ENCODE measurements around the gene ABCA2. TPM values are rescaled to one million over a fixed set of nuclear protein-coding genes. Genes with fewer than 3 reads are reported as not detected.

The ABCA2 gene, protein sequence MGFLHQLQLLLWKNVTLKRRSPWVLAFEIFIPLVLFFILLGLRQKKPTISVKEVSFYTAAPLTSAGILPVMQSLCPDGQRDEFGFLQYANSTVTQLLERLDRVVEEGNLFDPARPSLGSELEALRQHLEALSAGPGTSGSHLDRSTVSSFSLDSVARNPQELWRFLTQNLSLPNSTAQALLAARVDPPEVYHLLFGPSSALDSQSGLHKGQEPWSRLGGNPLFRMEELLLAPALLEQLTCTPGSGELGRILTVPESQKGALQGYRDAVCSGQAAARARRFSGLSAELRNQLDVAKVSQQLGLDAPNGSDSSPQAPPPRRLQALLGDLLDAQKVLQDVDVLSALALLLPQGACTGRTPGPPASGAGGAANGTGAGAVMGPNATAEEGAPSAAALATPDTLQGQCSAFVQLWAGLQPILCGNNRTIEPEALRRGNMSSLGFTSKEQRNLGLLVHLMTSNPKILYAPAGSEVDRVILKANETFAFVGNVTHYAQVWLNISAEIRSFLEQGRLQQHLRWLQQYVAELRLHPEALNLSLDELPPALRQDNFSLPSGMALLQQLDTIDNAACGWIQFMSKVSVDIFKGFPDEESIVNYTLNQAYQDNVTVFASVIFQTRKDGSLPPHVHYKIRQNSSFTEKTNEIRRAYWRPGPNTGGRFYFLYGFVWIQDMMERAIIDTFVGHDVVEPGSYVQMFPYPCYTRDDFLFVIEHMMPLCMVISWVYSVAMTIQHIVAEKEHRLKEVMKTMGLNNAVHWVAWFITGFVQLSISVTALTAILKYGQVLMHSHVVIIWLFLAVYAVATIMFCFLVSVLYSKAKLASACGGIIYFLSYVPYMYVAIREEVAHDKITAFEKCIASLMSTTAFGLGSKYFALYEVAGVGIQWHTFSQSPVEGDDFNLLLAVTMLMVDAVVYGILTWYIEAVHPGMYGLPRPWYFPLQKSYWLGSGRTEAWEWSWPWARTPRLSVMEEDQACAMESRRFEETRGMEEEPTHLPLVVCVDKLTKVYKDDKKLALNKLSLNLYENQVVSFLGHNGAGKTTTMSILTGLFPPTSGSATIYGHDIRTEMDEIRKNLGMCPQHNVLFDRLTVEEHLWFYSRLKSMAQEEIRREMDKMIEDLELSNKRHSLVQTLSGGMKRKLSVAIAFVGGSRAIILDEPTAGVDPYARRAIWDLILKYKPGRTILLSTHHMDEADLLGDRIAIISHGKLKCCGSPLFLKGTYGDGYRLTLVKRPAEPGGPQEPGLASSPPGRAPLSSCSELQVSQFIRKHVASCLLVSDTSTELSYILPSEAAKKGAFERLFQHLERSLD (N-terminal part only)
- 10 to 100 TPM; 28.7 to 29.6 TPM for total RNA-seq

DNA sequence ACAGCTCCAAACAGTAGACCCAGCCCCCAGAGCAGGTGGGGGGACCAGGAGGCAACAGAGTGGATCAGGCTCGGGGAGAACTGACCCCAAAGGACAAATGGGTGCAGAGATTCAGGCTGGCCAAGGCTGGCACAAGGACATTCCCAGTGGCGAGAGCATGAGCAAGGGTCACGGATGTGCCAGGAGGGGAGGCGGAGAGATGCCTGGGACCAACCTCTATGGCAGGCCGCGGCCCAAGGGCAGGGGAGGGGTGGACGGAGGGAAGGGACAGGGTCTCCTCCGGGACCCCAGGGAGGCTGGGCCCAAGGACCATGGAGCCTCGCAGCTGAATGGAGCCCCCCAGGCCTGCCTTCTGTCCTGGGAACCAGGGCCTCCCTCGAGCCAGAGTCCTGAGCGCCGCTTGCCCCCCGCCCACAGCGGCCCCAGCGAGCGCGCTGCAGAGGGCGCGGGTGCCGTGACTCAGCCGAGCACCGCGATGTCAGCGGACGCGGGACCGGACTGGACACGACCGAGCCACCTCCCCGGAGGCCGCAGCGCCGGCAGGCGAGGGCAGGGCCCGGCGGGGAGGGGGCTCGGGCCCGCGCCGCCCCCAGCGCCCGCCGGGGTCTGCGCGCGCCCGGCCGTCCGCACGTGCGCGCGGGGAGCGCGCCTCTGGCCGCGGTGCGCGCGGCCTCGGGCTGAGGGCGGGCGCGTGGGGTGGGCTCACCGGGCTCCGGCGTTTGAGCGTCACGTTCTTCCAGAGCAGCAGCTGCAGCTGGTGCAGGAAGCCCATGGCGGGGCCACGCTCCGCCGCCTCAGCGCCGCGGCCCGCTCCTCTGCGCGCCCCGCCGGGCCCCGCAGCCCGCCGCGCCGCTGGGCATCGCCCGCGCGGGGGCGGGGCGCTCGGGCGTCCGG lies at the start of gene ABCA2:
ABCA2 (minus strand) TSS at position 869 of the 894 bp plus-strand sequence; CDS start at position 772, 97 bp downstream.
- ATAC-seq (peak; percentile 8), DNase-seq (peak in 2 of 4 donors; percentile 39 to 47)
- Histone ChIP-seq H3K4me1 (peaks cover 41% of the 10 kb centered on the region), H3K36me3 (replicated peaks in 1 of 2; ENCODE audit: insufficient read depth in 1 of 2, low read depth in 2 of 2) (no peaks in the 10 kb centered on the region), H3K27me3 (no peaks in the 10 kb centered on the region), H3K9me3 (no peaks in the 10 kb centered on the region), H3K4me3 (peak within 1 kb of the TSS; percentile 51 to 62), H3K27ac (peak within 1 kb of the TSS; percentile 39 to 70 (median 55))
- intact Hi-C loops (cut with DNase I): no loop called here
- TF ChIP-seq, protein P1, sequence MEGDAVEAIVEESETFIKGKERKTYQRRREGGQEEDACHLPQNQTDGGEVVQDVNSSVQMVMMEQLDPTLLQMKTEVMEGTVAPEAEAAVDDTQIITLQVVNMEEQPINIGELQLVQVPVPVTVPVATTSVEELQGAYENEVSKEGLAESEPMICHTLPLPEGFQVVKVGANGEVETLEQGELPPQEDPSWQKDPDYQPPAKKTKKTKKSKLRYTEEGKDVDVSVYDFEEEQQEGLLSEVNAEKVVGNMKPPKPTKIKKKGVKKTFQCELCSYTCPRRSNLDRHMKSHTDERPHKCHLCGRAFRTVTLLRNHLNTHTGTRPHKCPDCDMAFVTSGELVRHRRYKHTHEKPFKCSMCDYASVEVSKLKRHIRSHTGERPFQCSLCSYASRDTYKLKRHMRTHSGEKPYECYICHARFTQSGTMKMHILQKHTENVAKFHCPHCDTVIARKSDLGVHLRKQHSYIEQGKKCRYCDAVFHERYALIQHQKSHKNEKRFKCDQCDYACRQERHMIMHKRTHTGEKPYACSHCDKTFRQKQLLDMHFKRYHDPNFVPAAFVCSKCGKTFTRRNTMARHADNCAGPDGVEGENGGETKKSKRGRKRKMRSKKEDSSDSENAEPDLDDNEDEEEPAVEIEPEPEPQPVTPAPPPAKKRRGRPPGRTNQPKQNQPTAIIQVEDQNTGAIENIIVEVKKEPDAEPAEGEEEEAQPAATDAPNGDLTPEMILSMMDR (IDR thresholded peaks at IDR 0.05): no peak
- no peak for TF ChIP-seq POLR2A (IDR thresholded peaks at IDR 0.05)
- 4 to 21% methylated on average over 4 to 69 of the region's 95 CpGs for WGBS, 2 donors

DNA sequence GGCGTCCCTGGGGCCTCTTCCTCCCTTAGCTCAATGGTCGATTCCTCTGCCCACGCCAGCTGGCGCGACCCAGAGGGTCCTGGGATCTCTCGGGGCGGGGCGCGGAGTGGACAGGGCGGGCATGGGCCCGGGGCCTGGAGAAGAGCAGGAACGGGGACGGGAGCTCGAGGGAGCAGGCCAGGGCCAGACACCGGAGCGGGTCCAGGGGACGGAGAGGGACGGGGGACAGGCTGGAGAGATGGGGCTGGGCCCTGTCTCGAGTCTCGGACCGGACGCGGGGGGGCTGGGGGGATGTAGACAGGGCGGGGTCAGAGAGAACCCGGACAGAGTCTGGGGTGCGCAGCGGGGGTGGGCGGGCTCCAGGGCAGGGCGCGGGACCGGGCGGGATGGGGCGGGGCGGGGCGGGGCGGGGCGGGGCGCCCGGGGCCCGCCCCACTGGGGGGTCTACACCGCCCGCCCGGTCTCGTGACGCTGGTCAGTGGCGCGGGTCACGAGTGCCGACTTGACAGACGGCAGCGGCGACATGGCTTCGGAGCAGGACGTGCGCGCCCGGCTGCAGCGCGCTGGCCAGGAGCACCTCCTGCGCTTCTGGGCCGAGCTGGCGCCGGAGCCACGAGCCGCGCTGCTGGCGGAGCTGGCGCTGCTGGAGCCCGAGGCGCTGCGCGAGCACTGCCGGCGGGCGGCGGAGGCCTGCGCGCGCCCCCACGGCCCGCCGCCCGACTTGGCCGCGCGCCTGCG lies 49.1 kb upstream of the ABCA2 start, which contains the start of gene UAP1L1:
UAP1L1 (plus strand) TSS at position 508 of the 738 bp plus-strand sequence; CDS start at position 524, 16 bp downstream.
- intact Hi-C loops (cut with DNase I): no loop called here
- DNase-seq (peak; percentile 52 to 85 (median 76)), ATAC-seq (peak; percentile 68)
- WGBS, 2 donors: 4% methylated on average over 27 of the region's 87 CpGs; no CpG with 5 or more reads in 1 of the 2 donors
- Histone ChIP-seq H3K27ac (peak within 1 kb of the TSS in 2 of 4 donors; percentile 38 to 62), H3K4me3 (peak within 1 kb of the TSS; percentile 54 to 70), H3K27me3 (no peaks in the 10 kb centered on the region), H3K9me3 (no peaks in the 10 kb centered on the region), H3K36me3 (replicated peaks in 1 of 2; ENCODE audit: insufficient read depth in 1 of 2, low read depth in 2 of 2) (no peaks in the 10 kb centered on the region), H3K4me1 (peaks cover 21% of the 10 kb centered on the region)
- TF ChIP-seq, protein P1 (IDR thresholded peaks at IDR 0.05): no peak
- no peak for TF ChIP-seq POLR2A (IDR thresholded peaks at IDR 0.05)

DNA sequence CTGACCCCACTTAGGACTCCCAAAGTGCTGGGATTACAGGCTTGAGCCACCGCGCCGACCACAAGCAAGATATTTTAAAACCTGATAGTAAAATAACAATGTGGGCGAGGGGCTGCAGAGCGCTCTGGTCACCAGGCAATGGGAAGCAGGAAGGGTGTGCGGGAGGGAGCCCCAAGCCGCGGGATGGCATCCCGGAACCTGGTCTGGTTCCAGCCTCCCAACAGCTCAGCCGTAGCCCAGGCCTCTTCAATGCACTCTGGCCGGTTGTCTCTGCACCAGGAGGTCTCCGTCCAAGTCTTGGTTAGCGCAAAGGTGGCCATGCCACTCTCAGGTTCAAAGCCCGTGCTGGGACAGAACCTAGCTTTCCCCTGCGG lies 48.6 kb upstream of the ABCA2 start:
- Histone ChIP-seq H3K4me1 (peaks cover 22% of the 10 kb centered on the region), H3K4me3 (no peak overlapping the region), H3K27me3 (no peaks in the 10 kb centered on the region), H3K27ac (peak overlapping the region in 2 of 4 donors; percentile 38 to 62), H3K9me3 (no peaks in the 10 kb centered on the region), H3K36me3 (replicated peaks in 1 of 2; ENCODE audit: insufficient read depth in 1 of 2, low read depth in 2 of 2) (no peaks in the 10 kb centered on the region)
- DNase-seq: no peak
- ATAC-seq: no peak
- intact Hi-C loops (cut with DNase I): no loop called here
- 62 to 85% methylated on average over 10 to 15 of the region's 15 CpGs for WGBS, 2 donors
- no peak for TF ChIP-seq POLR2A (IDR thresholded peaks at IDR 0.05)
- TF ChIP-seq, protein P1 (IDR thresholded peaks at IDR 0.05): no peak
